Femur (tissue), 1 donor: Measurements from ENCODE around the gene GRM1.
"Not testable (repeated sequence)": the region's sequence is repeated elsewhere in the genome, so short reads cannot be mapped to it uniquely, and the experiment has no call there.

Source experiments
- DNase-seq: peaks from one replicate; pipeline ENCODE4 v3.0.0-alpha.2; 2017

The GRM1 gene

GRCh38 chr6:146200176-146200575 lies 171.3 kb downstream of the GRM1 start:
- DNase-seq, result peak; percentile 25

GRCh38 chr6:146202570-146202969 lies 173.7 kb downstream of the GRM1 start:
- DNase-seq, result no peak

GRCh38 chr6:146209942-146210341 lies 181.1 kb downstream of the GRM1 start:
- no peak for DNase-seq

GRCh38 chr6:146210406-146211083 lies 181.7 kb downstream of the GRM1 start:
- no peak for DNase-seq

GRCh38 chr6:146211646-146212045 lies 182.8 kb downstream of the GRM1 start:
- DNase-seq, result no peak

- DNase-seq, result no peak
These were observed 183.9 kb downstream of the GRM1 start for GRCh38 chr6:146212781-146213180.

GRCh38 chr6:146219101-146219500 lies 190.2 kb downstream of the GRM1 start:
- no peak for DNase-seq

- no peak for DNase-seq
These were observed 195.6 kb downstream of the GRM1 start for GRCh38 chr6:146224449-146224848.

- DNase-seq, result no peak
These were observed 196.1 kb downstream of the GRM1 start for GRCh38 chr6:146224988-146225387.

- no peak for DNase-seq
These were observed 211.5 kb downstream of the GRM1 start for GRCh38 chr6:146240322-146240721.

GRCh38 chr6:146240807-146241206 lies 211.9 kb downstream of the GRM1 start:
- no peak for DNase-seq

- not testable (repeated sequence) for DNase-seq
These were observed 214.8 kb downstream of the GRM1 start for GRCh38 chr6:146243646-146244045.

- no peak for DNase-seq
These were observed 215.8 kb downstream of the GRM1 start for GRCh38 chr6:146244630-146245143.

- no peak for DNase-seq
These were observed 217.2 kb downstream of the GRM1 start for GRCh38 chr6:146246028-146246427.

- DNase-seq, result no peak
These were observed 224.8 kb downstream of the GRM1 start for GRCh38 chr6:146253691-146254090.

GRCh38 chr6:146258206-146258605 lies 229.3 kb downstream of the GRM1 start:
- no peak for DNase-seq

- no peak for DNase-seq
These were observed 232.0 kb downstream of the GRM1 start for GRCh38 chr6:146260886-146261285.

GRCh38 chr6:146265056-146265455 lies 236.2 kb downstream of the GRM1 start:
- no peak for DNase-seq

- no peak for DNase-seq
These were observed 238.6 kb downstream of the GRM1 start for GRCh38 chr6:146267447-146267846.

- DNase-seq, result no peak
These were observed 239.1 kb downstream of the GRM1 start for GRCh38 chr6:146267946-146268345.

- DNase-seq, result no peak
These were observed 240.6 kb downstream of the GRM1 start for GRCh38 chr6:146269482-146269881.

GRCh38 chr6:146271163-146271562 lies 242.3 kb downstream of the GRM1 start:
- DNase-seq, result peak; percentile 43

GRCh38 chr6:146273490-146273889 lies 244.6 kb downstream of the GRM1 start:
- DNase-seq, result no peak

GRCh38 chr6:146277142-146277541 lies 248.3 kb downstream of the GRM1 start:
- DNase-seq, result no peak
